ENCODE measurements around the gene BMP6. TPM values are rescaled to one million over a fixed set of nuclear protein-coding genes. Genes with fewer than 3 reads are reported as not detected.

Gene BMP6
- total and polyA plus RNA-seq, 2 of the 8 experiments (the other 6 are each of a cell fraction or from before 2014, with no cell fraction given) = 2.0 to 2.1 TPM

DNA sequence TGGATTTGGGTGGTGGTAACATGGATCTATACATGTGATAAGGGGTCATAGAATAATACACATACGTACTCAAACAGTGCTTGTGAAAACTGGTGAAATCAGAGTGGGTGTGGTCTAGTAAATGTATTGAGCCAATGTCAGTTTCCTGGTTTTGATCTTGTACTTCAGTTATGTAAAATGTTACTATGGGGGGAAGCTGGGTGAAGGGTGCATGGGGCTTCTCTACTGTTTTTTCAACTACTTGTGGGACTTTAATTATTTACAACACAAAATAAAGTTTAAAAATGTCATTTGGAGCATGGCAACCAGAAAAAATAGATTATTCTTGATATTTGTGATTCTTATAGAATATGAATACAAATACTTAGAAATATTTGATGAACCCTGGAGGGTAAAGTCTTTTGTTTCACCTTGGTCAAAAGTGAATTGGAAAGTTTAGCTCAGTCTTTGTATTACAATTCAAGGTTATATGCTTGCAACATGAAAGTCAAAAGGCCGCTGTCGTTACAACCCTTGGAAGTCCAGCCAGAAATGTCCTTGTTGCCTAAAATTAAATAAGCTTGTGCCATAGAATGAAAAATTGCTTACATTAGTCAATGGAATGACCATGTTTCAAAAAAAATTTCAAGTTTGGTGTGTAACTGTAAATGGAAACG lies 110.6 kb downstream of the BMP6 start (continued):
- TF ChIP-seq CHD7 (IDR thresholded peaks at IDR 0.05; ENCODE audit: insufficient replicate concordance, low read length) (no peak), CBX5 (IDR thresholded peaks at IDR 0.05; ENCODE audit: low read depth, low read length) (no peak), CEBPB (IDR thresholded peaks at IDR 0.05; ENCODE audit: low read depth, low read length) (no peak), RXRA (IDR thresholded peaks at IDR 0.05; ENCODE audit: insufficient read depth, low read depth, low read length) (no peak), MAFK (IDR thresholded peaks at IDR 0.05; ENCODE audit: low read depth, low read length) (no peak), JUN (IDR thresholded peaks at IDR 0.05; ENCODE audit: low read depth, low read length) (no peak), SP2 (IDR thresholded peaks at IDR 0.05; ENCODE audit: low read length) (no peak)

Measured in H1 (cell line).